Medulla oblongata (tissue), 1 donor: Measurements from ENCODE around the gene ZMYND10.

Experiments
- DNase-seq: peaks from one replicate; pipeline ENCODE4 v3.0.0-alpha.2; 2015; ENCODE audit errors: extremely low spot score

ZMYND10 gene

DNA sequence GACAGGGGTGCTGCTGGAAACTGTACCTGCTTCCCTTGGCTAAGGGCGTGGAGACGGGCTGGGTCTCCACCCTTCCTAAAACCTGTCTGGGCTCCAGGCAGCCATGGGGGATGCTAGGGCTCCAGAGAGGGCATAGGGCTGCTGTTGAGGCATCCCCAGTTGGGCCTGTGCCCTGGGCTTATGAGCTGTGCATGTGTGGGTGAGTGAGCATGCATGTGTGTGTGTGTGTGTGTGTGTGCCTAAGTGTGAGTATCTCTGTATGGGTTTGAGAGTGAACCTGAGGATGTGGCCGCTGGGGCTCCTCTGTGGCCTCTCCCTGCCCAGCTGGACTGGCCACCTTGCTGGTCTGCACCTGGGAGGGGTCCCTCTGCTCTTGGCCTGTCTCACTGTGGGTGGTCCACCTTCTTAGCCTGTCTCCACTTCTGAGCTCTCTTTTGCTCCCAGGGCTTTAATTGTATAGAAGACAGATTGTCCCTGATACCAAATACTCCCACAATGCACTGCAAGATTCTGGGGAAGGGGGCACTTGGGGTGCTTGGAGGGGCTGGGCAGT lies 25.7 kb upstream of the ZMYND10 start:
- no peak for DNase-seq

DNA sequence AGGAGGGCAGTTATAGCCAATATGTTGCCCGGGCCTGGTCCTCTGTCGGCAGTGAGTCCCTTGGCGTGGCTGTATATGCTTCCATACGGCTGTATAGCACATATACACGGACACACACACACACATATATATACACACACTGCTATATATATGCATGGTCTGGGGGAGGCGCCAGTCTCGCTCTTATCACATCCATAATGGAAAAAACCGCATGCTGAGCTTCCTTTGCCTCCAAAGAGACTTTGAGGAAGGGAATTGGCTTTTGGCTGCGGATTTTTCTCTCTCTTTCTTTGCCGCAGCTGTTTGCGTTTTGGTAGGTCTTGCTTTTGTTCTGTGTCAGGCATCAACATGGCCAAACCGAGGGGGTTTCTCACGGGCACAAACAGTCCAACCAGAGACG lies 25.1 kb upstream of the ZMYND10 start:
- DNase-seq, result no peak

DNA sequence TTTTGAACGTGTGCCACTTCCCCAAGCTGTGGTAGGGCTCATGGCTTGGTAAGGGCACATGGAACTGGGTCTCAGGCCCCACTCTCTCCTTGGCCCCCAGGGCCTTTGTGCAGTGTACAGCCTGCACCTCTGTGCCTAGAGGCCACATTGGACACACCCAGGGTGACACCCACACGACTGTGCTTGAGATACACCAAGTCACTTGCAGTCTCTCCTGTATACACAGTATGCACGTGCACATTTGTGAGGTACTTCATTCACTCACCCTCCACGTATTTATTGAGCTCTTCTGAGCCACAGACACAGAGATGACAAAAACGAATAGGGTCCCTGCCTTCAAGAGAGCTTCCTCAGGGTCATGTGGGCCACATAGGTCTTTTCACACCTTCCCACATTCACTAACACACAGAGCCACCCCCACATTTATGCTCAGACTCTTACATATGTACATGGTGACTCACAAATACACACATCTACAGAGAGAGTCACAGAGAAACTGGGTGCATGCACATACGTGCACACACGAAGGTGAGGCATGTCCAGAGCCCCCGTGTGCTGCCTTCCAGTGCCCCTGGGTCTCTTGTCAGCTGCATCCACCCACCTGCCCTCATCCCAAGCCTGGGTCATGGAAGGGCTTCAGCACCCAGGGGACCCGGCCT lies 23.6 kb upstream of the ZMYND10 start:
- DNase-seq, result no peak

DNA sequence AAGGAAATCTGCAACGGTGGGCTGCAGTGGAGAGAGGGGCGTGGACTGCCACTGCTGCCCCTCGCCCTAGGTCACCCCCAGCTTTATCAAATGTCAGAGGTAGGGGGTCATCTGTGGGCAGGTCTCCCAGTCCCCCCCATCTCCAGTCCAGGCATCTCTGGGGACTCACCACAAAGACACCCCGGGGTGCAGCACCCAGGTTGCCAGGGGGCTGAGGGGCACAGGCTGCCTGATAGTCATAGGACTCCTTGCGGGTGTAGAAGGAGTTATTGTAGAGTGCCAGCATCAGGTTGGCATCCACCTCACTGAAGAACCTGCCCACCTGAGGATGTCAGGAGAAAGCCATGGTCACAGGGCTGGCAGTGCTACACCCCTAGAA lies 20.3 kb upstream of the ZMYND10 start:
- no peak for DNase-seq

DNA sequence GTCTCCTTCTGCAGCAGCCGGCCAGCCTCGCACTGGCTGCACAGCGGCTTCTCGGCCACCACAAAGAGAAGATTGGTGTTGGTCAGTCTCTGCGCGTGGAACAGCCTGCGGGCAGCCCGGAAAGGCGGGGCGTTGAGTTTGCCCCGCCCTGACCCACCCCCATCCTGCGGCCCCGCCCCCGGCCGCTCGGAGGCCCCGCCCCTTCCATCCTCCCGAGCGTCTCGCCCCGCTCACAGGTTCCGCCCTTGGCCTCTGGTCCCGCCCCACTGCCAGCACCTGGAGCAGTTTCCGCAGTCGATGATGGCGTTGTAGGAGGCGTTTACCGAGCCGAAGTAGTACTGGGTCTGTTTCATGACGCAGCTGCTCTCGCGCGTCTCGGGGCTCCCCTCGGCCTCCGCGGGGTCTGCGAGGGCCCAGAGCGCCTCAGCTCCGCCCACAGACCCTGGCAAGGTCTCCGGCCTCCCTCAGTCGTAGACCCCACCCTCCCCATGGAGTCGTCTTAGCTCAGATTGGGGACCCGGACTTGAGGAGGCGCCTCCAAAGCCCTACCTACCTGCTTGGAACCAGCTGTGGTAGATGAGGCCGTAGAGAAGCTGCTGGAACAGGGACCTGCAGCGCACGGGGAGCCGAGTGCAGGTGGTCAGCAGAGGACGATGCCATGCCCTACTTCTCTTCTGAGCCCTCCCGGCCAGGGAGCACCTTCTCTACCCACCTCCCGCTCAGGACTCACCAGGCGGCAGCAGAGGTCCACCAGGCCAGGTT lies 19.7 kb upstream of the ZMYND10 start:
- DNase-seq, result peak; percentile 62

DNA sequence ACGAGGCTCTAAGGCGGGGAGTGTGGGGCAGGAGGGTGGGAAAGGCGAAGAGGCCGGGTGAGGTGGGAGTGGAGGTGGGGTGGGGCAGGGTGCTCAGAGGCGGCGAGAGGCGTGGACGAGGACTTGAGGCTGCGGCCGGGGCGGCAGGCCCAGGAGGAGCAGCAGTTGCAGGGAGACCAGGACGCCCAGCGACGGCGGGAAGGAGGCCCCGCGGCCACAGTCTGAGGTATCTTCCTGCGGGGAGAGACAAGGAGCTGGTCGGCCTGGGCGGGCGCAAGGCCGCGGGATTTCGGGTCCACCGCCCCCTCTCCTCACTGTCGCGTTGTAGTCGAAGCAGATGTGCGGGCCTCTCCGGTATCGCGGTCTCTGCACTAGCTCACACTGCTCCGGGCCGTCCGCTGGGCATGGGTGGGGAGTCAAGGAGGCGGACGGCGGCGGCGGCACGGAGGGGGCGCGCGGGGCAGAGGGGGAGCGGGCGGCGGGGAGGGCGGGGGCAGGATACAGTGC lies 19.1 kb upstream of the ZMYND10 start:
- DNase-seq, result no peak

DNA sequence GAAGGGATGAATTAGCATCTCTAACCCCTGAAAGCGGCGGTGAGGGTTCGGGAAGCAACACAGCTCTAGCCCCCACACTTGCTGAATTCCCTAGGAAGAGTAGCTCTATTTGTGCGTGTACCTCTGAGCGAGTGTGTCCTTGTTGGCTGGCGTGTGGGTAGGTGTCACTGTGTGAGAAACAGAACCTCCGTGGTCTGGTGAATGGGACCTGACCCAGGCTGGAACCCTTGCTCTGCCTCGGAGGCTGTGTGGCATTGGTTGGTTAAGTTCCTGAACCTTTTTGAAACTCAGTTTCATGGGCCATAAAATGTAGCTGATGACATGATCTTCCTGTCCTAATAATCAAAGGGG lies 14.2 kb upstream of the ZMYND10 start:
- DNase-seq, result no peak

DNA sequence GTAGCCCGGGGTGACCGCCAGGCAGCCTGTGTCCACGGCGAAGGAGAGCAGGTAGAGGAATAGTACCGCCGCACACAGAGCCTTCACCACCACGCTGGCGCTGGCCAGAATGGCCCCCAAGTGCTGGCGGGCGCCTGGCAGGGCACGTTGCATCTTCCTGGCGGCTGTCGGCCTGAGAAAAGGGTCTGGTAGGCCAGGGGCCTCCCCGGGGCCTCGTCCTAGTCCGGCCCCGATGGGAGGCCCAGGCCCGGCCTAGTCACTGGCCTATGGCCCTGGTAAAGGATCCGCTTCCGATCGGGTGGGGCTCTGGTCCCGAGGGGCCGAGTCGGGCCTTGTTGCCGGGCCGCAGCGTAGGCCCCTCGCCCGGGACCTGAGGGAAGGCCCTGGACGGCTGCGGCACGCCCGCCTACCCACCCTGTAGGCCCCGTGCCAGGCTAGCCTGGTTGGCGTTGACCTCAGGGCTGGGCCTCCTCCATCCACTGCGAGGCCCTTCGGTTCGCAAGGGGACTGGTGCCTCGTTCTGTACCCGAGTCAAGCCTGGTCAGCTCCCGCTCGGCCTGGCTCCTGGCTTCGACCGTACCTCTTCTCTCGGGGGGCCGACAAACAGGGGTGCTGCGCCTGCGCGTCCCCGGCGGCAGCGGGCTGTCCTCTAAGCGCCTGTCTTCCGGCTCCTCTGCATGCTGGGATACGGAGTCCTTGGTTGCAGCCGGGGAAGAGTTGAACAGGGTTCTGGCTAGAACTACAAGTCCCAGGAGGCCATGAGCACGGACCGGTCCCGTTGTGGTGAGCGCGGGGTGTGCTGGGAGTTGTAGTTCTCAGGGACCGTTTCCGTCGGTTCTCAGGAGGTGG lies 13.6 kb upstream of the ZMYND10 start, which contains the start of gene TMEM115:
Gene TMEM115, minus strand, starts transcription at position 611 of the 849 bp plus-strand sequence. Its CDS starts 458 bp downstream, at position 153.
- peak; percentile 100 for DNase-seq

DNA sequence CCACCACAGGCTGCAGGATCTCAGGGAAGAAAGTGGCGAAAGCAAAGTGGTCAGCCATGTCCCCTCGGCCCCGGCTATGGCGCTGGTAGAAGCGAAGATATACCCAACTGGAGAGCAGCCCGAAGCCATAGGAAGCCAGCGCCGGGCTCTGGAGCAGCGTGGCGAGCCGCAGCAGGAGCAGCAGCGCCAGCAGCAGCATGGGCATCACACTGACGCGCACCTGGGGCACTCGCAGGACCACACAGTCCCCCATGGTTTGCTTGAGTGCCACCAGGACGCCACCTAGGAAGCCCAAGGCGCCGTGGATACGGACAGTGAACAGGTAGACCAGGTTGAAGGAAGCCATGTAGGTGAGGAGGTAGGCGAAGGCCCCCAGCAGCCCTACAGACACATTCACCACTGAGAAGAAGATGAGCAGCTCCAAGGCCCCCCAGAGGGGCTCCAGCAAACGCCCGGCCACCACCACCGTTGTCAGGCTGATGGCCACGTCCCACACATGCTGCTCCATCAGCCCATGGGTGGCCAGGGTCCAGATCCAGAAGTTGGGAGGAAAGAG lies 12.9 kb upstream of the ZMYND10 start:
- DNase-seq, result no peak

DNA sequence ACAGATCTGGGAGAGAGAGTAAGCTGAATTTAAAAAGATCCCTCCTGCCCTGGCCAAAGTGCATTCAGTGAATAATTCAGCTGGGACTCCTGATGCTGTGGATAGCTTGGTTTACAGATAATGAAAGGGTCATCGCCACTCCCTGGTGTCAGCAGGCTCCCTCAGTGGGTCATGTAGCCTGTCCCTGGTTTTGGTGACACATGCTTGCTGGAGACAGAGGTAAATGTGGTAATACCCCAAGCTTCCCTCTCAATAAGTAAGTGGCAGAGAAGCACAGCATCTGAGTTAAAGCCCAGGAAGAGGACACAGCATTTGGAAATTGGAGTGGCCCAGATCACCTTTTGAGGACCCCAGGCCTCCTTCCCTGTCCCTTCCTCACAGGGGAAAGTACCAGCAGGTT lies 11.9 kb upstream of the ZMYND10 start:
- DNase-seq, result no peak

DNA sequence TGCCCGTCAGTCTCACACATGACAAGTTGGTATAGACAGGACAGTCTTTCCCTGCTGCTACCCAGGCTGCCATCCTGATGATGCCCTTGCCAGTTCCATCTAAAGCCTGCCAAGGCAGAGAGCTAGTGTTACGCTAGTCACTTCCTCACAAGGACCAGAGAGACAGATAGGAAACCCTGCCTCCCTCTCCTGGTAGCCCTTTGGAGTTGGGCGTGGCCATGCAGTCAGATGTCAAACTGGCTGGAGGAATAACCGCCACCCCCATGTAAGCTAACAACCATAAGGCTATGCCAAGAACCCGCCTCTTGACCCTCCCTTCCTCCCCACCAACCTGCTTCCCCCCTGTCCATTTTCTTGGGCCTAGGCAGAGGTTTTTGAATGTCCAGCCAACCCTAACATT lies 11.0 kb upstream of the ZMYND10 start:
- DNase-seq, result no peak

DNA sequence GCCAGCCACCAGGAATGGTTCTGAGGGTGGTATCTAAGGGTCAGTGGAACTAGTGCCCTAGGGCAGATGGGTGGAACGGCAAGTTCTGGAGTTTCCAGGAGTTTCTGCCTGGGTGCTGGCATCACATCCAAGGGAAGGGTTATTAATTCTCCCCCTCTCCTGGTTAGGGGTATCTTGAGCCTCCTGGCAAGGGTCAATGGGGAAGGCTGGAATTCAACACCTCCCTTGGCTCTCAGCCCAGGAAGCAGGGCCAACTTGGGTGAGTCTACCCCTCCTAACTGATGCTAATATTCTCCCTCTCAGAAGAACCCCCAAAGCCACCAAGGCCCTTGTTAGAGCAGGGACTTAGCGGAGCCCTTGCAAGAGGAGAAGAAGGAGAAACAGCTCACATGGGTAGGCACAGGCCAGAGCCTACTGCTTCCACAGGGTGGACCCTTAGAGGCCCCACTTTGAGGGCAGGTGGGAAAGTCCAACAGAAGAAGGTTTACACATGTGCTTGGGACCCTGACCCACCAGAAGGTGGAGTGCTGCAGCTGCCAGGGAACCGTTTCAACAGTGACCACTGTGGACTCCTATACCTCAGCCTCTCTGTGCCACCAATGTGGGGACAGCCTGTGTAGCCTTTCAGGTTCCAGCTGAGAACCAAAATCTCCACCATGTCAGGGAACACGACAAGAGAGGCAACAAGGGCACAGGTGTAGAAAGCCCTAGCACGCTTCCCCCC lies 10.5 kb upstream of the ZMYND10 start:
- no peak for DNase-seq

DNA sequence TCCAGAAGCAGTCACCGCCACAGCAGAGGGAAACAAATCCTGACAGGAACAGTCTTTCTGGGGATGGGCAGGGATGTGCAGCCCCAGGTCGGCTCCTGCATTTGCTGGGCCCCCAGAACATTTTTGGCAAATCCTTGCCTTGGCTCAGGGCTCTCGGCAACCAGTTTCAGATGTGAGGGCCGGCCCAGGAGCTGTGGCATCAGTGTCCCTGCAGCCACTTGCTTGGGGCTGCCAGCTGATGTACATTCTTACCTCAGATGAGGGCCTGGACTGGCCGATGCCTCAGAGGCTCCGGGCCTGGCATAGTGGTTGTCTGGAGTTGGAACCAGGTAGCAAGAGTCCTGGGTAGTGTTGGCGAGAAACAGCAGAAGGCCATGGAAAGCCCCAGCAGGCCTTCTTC lies 9.3 kb upstream of the ZMYND10 start:
- no peak for DNase-seq

DNA sequence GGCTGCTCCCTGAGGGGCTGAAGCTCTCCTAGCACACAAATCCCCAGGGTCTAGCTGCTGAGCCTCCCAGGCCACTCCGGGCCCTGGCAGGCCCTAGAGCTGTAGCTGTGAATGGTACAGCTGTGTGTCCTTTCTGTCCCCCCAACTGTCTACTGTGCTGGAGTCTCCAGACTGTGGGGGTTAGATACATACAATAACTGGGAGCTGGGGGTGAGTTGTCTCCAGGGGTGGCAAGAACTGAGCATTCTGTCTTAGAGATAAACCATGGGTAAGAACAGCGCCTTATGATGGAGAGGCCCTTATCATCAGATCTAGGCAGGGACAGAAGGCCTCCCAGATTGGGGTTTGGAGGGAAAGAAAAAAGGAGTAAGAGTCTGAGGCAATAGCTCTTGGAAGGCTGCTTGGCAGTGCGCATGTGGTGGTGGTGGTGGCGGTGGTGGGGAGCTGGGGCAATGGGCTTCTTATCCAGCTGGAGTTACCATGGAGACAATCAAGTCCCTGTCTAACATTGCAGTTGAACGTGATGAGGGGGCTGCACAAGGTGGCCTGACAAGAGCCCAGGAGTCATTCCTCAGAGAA lies 8.7 kb upstream of the ZMYND10 start:
- no peak for DNase-seq

DNA sequence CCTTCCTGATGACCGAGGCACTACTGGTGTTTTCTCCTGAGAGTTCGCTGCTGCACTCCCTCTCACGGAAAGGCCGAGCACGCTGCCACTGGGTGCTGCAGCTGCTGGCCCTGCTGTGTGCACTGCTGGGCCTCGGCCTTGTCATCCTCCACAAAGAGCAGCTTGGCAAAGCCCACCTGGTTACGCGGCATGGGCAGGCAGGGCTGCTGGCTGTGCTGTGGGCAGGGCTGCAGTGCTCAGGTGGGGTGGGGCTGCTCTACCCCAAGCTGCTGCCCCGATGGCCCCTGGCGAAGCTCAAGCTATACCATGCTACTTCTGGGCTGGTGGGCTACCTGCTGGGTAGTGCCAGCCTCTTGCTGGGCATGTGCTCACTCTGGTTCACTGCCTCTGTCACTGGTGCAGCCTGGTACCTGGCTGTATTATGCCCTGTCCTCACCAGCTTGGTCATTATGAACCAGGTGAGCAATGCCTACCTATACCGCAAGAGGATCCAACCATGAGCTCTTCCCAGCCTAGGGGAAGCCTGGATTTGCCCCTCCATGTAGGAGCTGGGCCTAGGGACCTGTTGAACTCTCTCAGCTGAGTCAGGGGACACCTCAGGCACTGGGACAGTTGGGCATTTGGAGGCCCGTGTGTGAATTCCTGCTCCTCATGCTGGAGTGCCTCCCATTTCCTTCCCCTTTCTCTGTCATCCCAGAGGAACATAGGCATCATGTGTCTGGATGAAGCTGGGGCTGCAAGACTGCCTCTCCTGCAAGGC lies 7.9 kb upstream of the ZMYND10 start:
- no peak for DNase-seq

DNA sequence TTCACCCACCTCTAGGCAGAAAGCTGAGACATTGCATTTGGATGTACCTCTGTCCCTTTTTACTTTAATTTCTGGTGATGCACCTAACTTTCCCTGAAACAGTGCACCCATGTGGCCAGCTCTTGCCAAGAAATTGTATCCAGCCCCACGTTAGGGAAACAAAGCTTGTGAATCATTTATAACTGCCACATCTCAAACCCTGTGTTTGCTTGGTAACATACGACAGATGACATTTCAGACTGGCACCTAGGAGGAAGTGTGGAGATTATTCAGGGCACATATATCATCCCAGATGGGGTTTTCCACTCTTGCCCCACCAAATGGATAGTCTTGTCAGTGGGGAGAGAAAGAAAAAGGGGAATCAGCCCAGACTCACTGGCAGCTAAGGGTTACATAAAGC lies 7.2 kb upstream of the ZMYND10 start:
- DNase-seq, result no peak

DNA sequence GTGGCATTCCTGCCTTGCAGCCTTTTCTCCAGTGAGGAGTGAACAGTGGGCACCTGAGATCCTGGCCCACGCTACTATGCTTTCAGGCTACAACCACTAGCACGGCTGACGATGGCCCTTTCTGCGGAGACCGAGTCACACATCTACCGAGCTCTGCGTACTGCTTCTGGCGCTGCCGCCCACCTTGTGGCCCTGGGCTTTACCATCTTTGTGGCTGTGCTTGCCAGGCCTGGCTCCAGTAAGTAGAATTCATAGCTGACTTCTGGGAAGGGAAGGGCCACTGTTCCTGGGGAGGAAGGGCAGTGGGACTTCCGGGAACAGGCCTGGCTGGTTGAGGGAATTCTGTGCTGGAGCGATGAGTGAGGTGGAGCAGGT lies 5.8 kb upstream of the ZMYND10 start:
- DNase-seq, result no peak

DNA sequence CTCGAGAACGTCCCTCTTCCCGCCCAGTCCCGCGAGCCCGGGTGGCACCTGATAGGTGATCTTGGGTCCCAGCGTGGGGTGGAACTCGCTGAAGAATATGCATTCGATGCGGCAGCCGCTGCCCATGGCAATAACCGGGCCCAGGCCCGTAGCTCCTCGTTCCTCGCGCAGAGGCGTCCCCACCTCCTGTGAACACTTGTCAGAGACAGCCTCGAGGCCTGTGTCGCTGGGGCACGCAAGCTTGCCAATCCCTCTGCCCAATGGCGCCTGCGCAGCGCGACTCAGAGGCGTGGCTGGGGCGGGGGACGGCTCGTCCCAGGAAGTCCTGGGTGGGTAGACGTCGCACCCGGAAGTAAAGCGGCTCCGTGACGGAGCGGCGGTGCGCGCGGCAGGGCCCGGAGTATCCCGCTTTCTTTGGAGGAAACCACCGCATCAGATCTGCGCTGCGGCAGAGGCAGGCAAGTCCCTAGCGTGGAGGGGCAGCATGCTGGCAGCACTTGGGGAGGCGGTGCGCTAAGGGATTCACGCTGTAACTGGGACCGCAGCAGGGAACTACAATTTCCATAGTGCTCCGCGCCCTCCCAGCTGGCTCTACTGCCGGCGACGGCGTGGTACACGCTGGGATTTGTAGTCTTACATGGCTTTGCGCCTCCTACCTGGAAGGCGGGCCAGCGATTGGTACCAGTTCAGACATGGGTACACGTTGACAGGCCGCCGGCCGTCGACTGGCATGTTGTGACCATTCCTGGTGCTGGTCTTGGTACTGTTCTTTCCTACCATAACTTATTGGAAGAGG lies 5.2 kb upstream of the ZMYND10 start, which contains the start of the genes CYB561D2 and NPRL2:
Gene CYB561D2, plus strand, starts transcription at position 336 of the 796 bp plus-strand sequence. CDS start 572 bp downstream, outside the sequence.
Gene NPRL2, minus strand, starts transcription at position 249 of the 796 bp plus-strand sequence. Its CDS starts 123 bp downstream, at position 126.
- DNase-seq, result peak; percentile 98

DNA sequence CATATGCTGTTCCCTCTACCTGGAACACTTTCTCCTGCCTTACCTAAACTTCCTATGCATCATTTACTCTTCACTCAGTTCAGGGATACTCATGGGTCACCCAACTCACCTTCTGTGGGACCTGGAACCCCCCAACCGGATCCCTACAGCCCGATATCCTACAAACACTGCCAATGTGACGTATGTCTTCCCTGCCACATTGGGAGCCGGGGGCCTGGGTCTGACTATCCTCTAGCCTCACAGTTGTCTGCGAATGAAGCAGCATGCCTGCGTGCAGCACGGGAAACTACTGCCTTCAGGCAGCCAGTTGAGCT lies 4.6 kb upstream of the ZMYND10 start:
- DNase-seq, result no peak
